SK-MEL-5 (cell line): Measurements from ENCODE around the gene MXRA7. TPM values are rescaled to one million over a fixed set of nuclear protein-coding genes. Genes with fewer than 3 reads are reported as not detected.
"Not testable (repeated sequence)": the region's sequence is repeated elsewhere in the genome, so short reads cannot be mapped to it uniquely, and the experiment has no call there.

Experiments used
- DNase-seq: peaks from one replicate; pipeline ENCODE4 v3.0.0-alpha.2; 2016; ENCODE audit warnings: low read depth, low spot score
- in situ Hi-C: cut with HindIII; loops from 2 replicates; pipeline ENCODE4 v1.10.0; 2016; ENCODE audit warnings: low sequenced_read_pairs, high pct_unique_total_duplicates, low pct_unique_long_range_greater_than_20kb
- total RNA-seq: library from RNA; depleted of rRNA; stranded (reverse); fragments of >200 nt; shearing (Covaris generic); gene quantifications from 2 replicates; pipeline ENCODE4 v1.2.3, GENCODE V29; 2014

Gene MXRA7
- total RNA-seq, 1 experiment from 2014 or later, result 197 TPM

- in situ Hi-C loops, result loop anchor here (25.0 kb wide), 1 partner anchor 301 kb away; no protein-coding TSS in a partner anchor
- peak; percentile 97 for DNase-seq
Measured at GRCh38 chr17:76737676-76738467, 27.1 kb upstream of the MXRA7 start, which contains the start of gene MFSD11. Gene MFSD11 (plus strand): TSS chr17:76738119. CDS start chr17:76738353, 234 bp downstream.

- in situ Hi-C loops, result loop anchor here (25.0 kb wide), 1 partner anchor 300 kb away; no protein-coding TSS in a partner anchor
- DNase-seq, result peak; percentile 99
Measured at GRCh38 chr17:76737082-76737675, 26.4 kb upstream of the MXRA7 start, which contains the start of gene SRSF2. Gene SRSF2 (minus strand): TSS chr17:76737331. CDS start chr17:76737160, 171 bp downstream.

- in situ Hi-C loops, result loop anchor here (25.0 kb wide), 1 partner anchor 299 kb away; no protein-coding TSS in a partner anchor
- DNase-seq, result peak; percentile 81
Measured at GRCh38 chr17:76736349-76737081, 25.8 kb upstream of the MXRA7 start.

- no peak for DNase-seq
- in situ Hi-C loops, result loop anchor here (25.0 kb wide), 1 partner anchor 298 kb away; no protein-coding TSS in a partner anchor
Measured at GRCh38 chr17:76735586-76736348, 25.0 kb upstream of the MXRA7 start.

- DNase-seq, result peak; percentile 64
- in situ Hi-C loops, result loop anchor here (25.0 kb wide), 1 partner anchor 298 kb away; no protein-coding TSS in a partner anchor
Measured at GRCh38 chr17:76735006-76735405, 24.2 kb upstream of the MXRA7 start.

GRCh38 chr17:76734080-76734840 is 23.5 kb upstream of the MXRA7 start:
- in situ Hi-C loops, result loop anchor here (25.0 kb wide), 1 partner anchor 297 kb away; no protein-coding TSS in a partner anchor

GRCh38 chr17:76733618-76733957 is 22.8 kb upstream of the MXRA7 start:
- no peak for DNase-seq
- in situ Hi-C loops, result loop anchor here (25.0 kb wide), 1 partner anchor 296 kb away; no protein-coding TSS in a partner anchor

More at GRCh38 chr17:76734080-76734840, 23.5 kb upstream of the MXRA7 start:
- peak; percentile 56 for DNase-seq

- DNase-seq, result no peak
- in situ Hi-C loops, result loop anchor here (25.0 kb wide), 1 partner anchor 296 kb away; no protein-coding TSS in a partner anchor
Measured at GRCh38 chr17:76732734-76733617, 22.2 kb upstream of the MXRA7 start.

GRCh38 chr17:76731800-76732733 is 21.3 kb upstream of the MXRA7 start:
- not testable (repeated sequence) for DNase-seq
- in situ Hi-C loops, result loop anchor here (25.0 kb wide), 1 partner anchor 295 kb away; no protein-coding TSS in a partner anchor

- in situ Hi-C loops, result loop anchor here (25.0 kb wide), 1 partner anchor 291 kb away; no protein-coding TSS in a partner anchor
- peak; percentile 53 for DNase-seq
Measured at GRCh38 chr17:76727745-76728456, 17.1 kb upstream of the MXRA7 start.

- in situ Hi-C loops, result loop anchor here (25.0 kb wide), 1 partner anchor 290 kb away; no protein-coding TSS in a partner anchor
- peak; percentile 87 for DNase-seq
Measured at GRCh38 chr17:76726776-76727718, 16.3 kb upstream of the MXRA7 start, which contains the start of gene METTL23. Gene METTL23 (plus strand): TSS chr17:76726839. CDS start chr17:76729711, 2,872 bp downstream.

- DNase-seq, result peak; percentile 99
- in situ Hi-C loops, result loop anchor here (25.0 kb wide), 1 partner anchor 289 kb away; no protein-coding TSS in a partner anchor
Measured at GRCh38 chr17:76726231-76726775, 15.5 kb upstream of the MXRA7 start, which contains the start of gene JMJD6. Gene JMJD6 (minus strand): TSS chr17:76726606. CDS start chr17:76726475, 131 bp downstream.
